ENCODE results near the gene UBE2J1. TPM values are rescaled to one million over a fixed set of nuclear protein-coding genes. Genes with fewer than 3 reads are reported as not detected.

Gene UBE2J1
- total RNA-seq, 2 experiments from 2014 or later, result 26.1 to 31.2 TPM

- Mint-ChIP-seq H3K4me3 (no peak overlapping the region), H3K27ac (no peak overlapping the region), H3K27me3 (no peaks in the 10 kb centered on the region), H3K4me1 (no peaks in the 10 kb centered on the region), H3K36me3 (peaks cover 39% of the 10 kb centered on the region), H3K9me3 (ENCODE audit: low read depth) (no peaks in the 10 kb centered on the region)
- DNase-seq (no peak), ATAC-seq (no peak)
- CTCF ChIA-PET, result interaction anchor here (1.5 kb wide), 1 partner anchor 47 kb away, joined by 5 read pairs; no protein-coding TSS in a partner anchor
Measured at GRCh38 chr6:89328976-89329375, 23.5 kb downstream of the UBE2J1 start.

- no peak for ATAC-seq
- no peak overlapping the region for H3K4me3 Mint-ChIP-seq
- no peaks in the 10 kb centered on the region for H3K27me3 Mint-ChIP-seq
- no peak for DNase-seq
- CTCF ChIA-PET, result interaction anchor here (1.6 kb wide), 1 partner anchor 48 kb away, joined by 5 read pairs; no protein-coding TSS in a partner anchor
- H3K9me3 Mint-ChIP-seq (ENCODE audit: low read depth), result no peaks in the 10 kb centered on the region
- H3K4me1 Mint-ChIP-seq, result no peaks in the 10 kb centered on the region
- peaks cover 22% of the 10 kb centered on the region for H3K36me3 Mint-ChIP-seq
- H3K27ac Mint-ChIP-seq, result no peak overlapping the region
Measured at GRCh38 chr6:89324304-89324703, 28.2 kb downstream of the UBE2J1 start.

- Mint-ChIP-seq H3K27me3 (no peaks in the 10 kb centered on the region), H3K36me3 (peaks cover 17% of the 10 kb centered on the region), H3K4me3 (no peak overlapping the region), H3K4me1 (no peaks in the 10 kb centered on the region), H3K9me3 (ENCODE audit: low read depth) (no peaks in the 10 kb centered on the region), H3K27ac (no peak overlapping the region)
- no peak for DNase-seq
- ATAC-seq, result no peak
- CTCF ChIA-PET, result interaction anchor here (1.6 kb wide), 1 partner anchor 49 kb away, joined by 5 read pairs; no protein-coding TSS in a partner anchor
Measured at GRCh38 chr6:89323511-89323971, 29.0 kb downstream of the UBE2J1 start.

- ATAC-seq (no peak), DNase-seq (no peak)
- Mint-ChIP-seq H3K36me3 (peaks cover 14% of the 10 kb centered on the region), H3K4me3 (no peak overlapping the region), H3K9me3 (ENCODE audit: low read depth) (peaks cover 1% of the 10 kb centered on the region), H3K27ac (no peak overlapping the region), H3K27me3 (no peaks in the 10 kb centered on the region), H3K4me1 (no peaks in the 10 kb centered on the region)
- CTCF ChIA-PET, result no interaction called here
Measured at GRCh38 chr6:89321131-89321970, 31.2 kb downstream of the UBE2J1 start.

GRCh38 chr6:89320012-89320559 is 32.4 kb downstream of the UBE2J1 start:
- Mint-ChIP-seq H3K27me3 (no peaks in the 10 kb centered on the region), H3K27ac (no peak overlapping the region), H3K4me3 (no peak overlapping the region), H3K9me3 (ENCODE audit: low read depth) (peaks cover 1% of the 10 kb centered on the region), H3K36me3 (peaks cover 14% of the 10 kb centered on the region), H3K4me1 (no peaks in the 10 kb centered on the region)
- CTCF ChIA-PET, result no interaction called here
- ATAC-seq (no peak), DNase-seq (no peak)

- no peak for DNase-seq
- Mint-ChIP-seq H3K4me1 (no peaks in the 10 kb centered on the region), H3K27me3 (no peaks in the 10 kb centered on the region), H3K27ac (no peak overlapping the region), H3K4me3 (no peak overlapping the region), H3K36me3 (peaks cover 13% of the 10 kb centered on the region), H3K9me3 (ENCODE audit: low read depth) (peaks cover 1% of the 10 kb centered on the region)
- no peak for ATAC-seq
- CTCF ChIA-PET, result interaction anchor here (0.5 to 1.9 kb wide), 2 partner anchors 25 to 77 kb away, joined by 3 to 6 read pairs; no protein-coding TSS in a partner anchor
Measured at GRCh38 chr6:89317067-89317466, 35.5 kb downstream of the UBE2J1 start.

- no peak for DNase-seq
- no peak within 1 kb of the TSS for H3K4me3 Mint-ChIP-seq
- H3K27me3 Mint-ChIP-seq, result no peaks in the 10 kb centered on the region
- peaks cover 1% of the 10 kb centered on the region for H3K9me3 Mint-ChIP-seq (ENCODE audit: low read depth)
- CTCF ChIA-PET, result interaction anchor here (0.8 kb wide), 2 partner anchors 18 to 52 kb away, joined by 3 to 4 read pairs; no protein-coding TSS in a partner anchor
- H3K36me3 Mint-ChIP-seq, result peaks cover 11% of the 10 kb centered on the region
- no peak for ATAC-seq
- no peaks in the 10 kb centered on the region for H3K4me1 Mint-ChIP-seq
- no peak within 1 kb of the TSS for H3K27ac Mint-ChIP-seq
Measured at GRCh38 chr6:89315249-89315885, 37.2 kb downstream of the UBE2J1 start, which contains the start of gene GABRR2. Gene GABRR2, minus strand, starts transcription at chr6:89315299. Its CDS starts 134 bp downstream, at chr6:89315165.

- Mint-ChIP-seq H3K36me3 (peaks cover 8% of the 10 kb centered on the region), H3K4me1 (no peaks in the 10 kb centered on the region), H3K4me3 (no peak overlapping the region), H3K27ac (no peak overlapping the region), H3K27me3 (no peaks in the 10 kb centered on the region), H3K9me3 (ENCODE audit: low read depth) (peaks cover 1% of the 10 kb centered on the region)
- ATAC-seq (no peak), DNase-seq (no peak)
- CTCF ChIA-PET, result interaction anchor here (0.8 kb wide), 1 partner anchor 52 kb away, joined by 4 read pairs; no protein-coding TSS in a partner anchor
Measured at GRCh38 chr6:89314692-89315091, 37.8 kb downstream of the UBE2J1 start.

GRCh38 chr6:89313006-89313405 is 39.5 kb downstream of the UBE2J1 start:
- Mint-ChIP-seq H3K27me3 (no peaks in the 10 kb centered on the region), H3K4me1 (no peaks in the 10 kb centered on the region), H3K27ac (no peak overlapping the region), H3K4me3 (no peak overlapping the region), H3K9me3 (ENCODE audit: low read depth) (no peaks in the 10 kb centered on the region), H3K36me3 (peaks cover 6% of the 10 kb centered on the region)
- ATAC-seq (no peak), DNase-seq (no peak)
- CTCF ChIA-PET, result no interaction called here

GRCh38 chr6:89311853-89312531 is 40.5 kb downstream of the UBE2J1 start:
- Mint-ChIP-seq H3K4me3 (no peak overlapping the region), H3K4me1 (no peaks in the 10 kb centered on the region), H3K36me3 (peaks cover 2% of the 10 kb centered on the region), H3K9me3 (ENCODE audit: low read depth) (no peaks in the 10 kb centered on the region), H3K27me3 (no peaks in the 10 kb centered on the region), H3K27ac (no peak overlapping the region)
- DNase-seq (no peak), ATAC-seq (no peak)
- CTCF ChIA-PET, result interaction anchor here (1.5 kb wide), 1 partner anchor 38 kb away, joined by 3 read pairs; no protein-coding TSS in a partner anchor

GRCh38 chr6:89311530-89311852 is 41.0 kb downstream of the UBE2J1 start:
- H3K27me3 Mint-ChIP-seq, result no peaks in the 10 kb centered on the region
- no peak overlapping the region for H3K4me3 Mint-ChIP-seq
- H3K9me3 Mint-ChIP-seq (ENCODE audit: low read depth), result no peaks in the 10 kb centered on the region
- H3K4me1 Mint-ChIP-seq, result no peaks in the 10 kb centered on the region
- CTCF ChIA-PET, result interaction anchor here (0.5 to 1.5 kb wide), 2 partner anchors 38 to 233 kb away, joined by 3 read pairs; no protein-coding TSS in a partner anchor
- peaks cover 2% of the 10 kb centered on the region for H3K36me3 Mint-ChIP-seq
- ATAC-seq (no peak), DNase-seq (no peak)
- no peak overlapping the region for H3K27ac Mint-ChIP-seq

GRCh38 chr6:89310929-89311328 is 41.6 kb downstream of the UBE2J1 start:
- CTCF ChIA-PET, result interaction anchor here (0.5 to 1.5 kb wide), 2 partner anchors 39 to 234 kb away, joined by 3 read pairs; no protein-coding TSS in a partner anchor
- no peaks in the 10 kb centered on the region for H3K4me1 Mint-ChIP-seq
- no peak overlapping the region for H3K27ac Mint-ChIP-seq
- H3K27me3 Mint-ChIP-seq, result no peaks in the 10 kb centered on the region
- no peaks in the 10 kb centered on the region for H3K9me3 Mint-ChIP-seq (ENCODE audit: low read depth)
- DNase-seq, result no peak
- H3K4me3 Mint-ChIP-seq, result no peak overlapping the region
- ATAC-seq, result no peak
- no peaks in the 10 kb centered on the region for H3K36me3 Mint-ChIP-seq
